ENCODE measurements around the gene KLF3. TPM values are rescaled to one million over a fixed set of nuclear protein-coding genes. Genes with fewer than 3 reads are reported as not detected.

Gene KLF3
- total and polyA plus RNA-seq, 2 experiments from 2014 or later = 15.0 to 16.5 TPM

GRCh38 chr4:38745881-38746280 is 81.9 kb downstream of the KLF3 start (continued):
- no peak for TF ChIP-seq EZH2phosphoT487 (IDR thresholded peaks at IDR 0.05; ENCODE audit: unreplicated experiment)

DNA sequence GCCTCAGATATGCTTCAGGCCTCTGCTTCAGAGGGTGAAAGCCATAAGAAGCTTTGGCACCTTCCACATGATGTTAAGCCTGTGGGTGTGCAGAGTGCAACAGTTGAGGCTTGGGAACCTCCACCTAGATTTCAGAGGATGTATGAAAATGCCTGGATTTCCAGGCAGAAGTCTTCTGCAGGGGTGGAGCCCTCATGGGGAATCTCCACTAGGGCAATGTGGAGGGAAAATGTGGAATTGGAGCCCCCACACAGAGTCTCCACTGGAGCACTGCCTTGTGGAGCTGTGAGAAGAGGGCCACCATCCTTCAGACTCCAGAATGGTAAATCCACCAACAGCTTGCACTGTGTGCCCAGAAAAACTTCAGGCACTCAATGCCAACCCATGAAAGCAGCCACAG is 83.6 kb downstream of the KLF3 start:
- Histone ChIP-seq H3K4me3 (no peak overlapping the region), H3K9me2 (ENCODE audit: insufficient read depth) (no peaks in the 10 kb centered on the region), H3K27ac (ENCODE audit: low read depth) (no peak overlapping the region), H3K79me2 (replicated peaks; ENCODE audit: insufficient read depth) (no peaks in the 10 kb centered on the region), H3K4me1 (ENCODE audit: insufficient read depth) (peaks cover 12% of the 10 kb centered on the region), H3K4me2 (no peak overlapping the region), H3K36me3 (ENCODE audit: insufficient read depth) (no peaks in the 10 kb centered on the region; the same call in 1 of the 2 replicates), H2AFZ (no peak overlapping the region), H3K27me3 (ENCODE audit: insufficient read depth) (no peaks in the 10 kb centered on the region), H3F3A (replicated peaks; ENCODE audit: low read depth) (no peaks in the 10 kb centered on the region), H4K20me1 (replicated peaks; ENCODE audit: insufficient read depth) (no peaks in the 10 kb centered on the region)
- ATAC-seq = no peak
- Mint-ChIP-seq H3K4me3 (no peak overlapping the region), H3K36me3 (ENCODE audit: low read depth) (peaks cover 14% of the 10 kb centered on the region), H3K4me1 (peaks cover 7% of the 10 kb centered on the region), H3K27me3 (ENCODE audit: insufficient read depth, low read depth, poor library complexity) (peaks cover 2% of the 10 kb centered on the region), H3K9me3 (peaks cover 18% of the 10 kb centered on the region), H3K27ac (no peak overlapping the region)
- no peak for DNase-seq (ENCODE audit: low spot score)
- no peak for TF ChIP-seq CTCF (conservative IDR thresholded peaks at IDR 0.05; ENCODE audit: low read depth in 2 of 2)
- TF ChIP-seq ZNF114 (CRISPR knock-in tag; IDR thresholded peaks at IDR 0.05) = no peak
- TF ChIP-seq CREB1 (CRISPR knock-in tag; IDR thresholded peaks at IDR 0.05; ENCODE audit: low read depth) = no peak
- no peak for TF ChIP-seq STAT1 (IDR thresholded peaks at IDR 0.05; ENCODE audit: unreplicated experiment)
- TF ChIP-seq, protein P1, sequence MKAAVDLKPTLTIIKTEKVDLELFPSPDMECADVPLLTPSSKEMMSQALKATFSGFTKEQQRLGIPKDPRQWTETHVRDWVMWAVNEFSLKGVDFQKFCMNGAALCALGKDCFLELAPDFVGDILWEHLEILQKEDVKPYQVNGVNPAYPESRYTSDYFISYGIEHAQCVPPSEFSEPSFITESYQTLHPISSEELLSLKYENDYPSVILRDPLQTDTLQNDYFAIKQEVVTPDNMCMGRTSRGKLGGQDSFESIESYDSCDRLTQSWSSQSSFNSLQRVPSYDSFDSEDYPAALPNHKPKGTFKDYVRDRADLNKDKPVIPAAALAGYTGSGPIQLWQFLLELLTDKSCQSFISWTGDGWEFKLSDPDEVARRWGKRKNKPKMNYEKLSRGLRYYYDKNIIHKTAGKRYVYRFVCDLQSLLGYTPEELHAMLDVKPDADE (IDR thresholded peaks at IDR 0.05) = no peak
- TF ChIP-seq, protein P2, sequence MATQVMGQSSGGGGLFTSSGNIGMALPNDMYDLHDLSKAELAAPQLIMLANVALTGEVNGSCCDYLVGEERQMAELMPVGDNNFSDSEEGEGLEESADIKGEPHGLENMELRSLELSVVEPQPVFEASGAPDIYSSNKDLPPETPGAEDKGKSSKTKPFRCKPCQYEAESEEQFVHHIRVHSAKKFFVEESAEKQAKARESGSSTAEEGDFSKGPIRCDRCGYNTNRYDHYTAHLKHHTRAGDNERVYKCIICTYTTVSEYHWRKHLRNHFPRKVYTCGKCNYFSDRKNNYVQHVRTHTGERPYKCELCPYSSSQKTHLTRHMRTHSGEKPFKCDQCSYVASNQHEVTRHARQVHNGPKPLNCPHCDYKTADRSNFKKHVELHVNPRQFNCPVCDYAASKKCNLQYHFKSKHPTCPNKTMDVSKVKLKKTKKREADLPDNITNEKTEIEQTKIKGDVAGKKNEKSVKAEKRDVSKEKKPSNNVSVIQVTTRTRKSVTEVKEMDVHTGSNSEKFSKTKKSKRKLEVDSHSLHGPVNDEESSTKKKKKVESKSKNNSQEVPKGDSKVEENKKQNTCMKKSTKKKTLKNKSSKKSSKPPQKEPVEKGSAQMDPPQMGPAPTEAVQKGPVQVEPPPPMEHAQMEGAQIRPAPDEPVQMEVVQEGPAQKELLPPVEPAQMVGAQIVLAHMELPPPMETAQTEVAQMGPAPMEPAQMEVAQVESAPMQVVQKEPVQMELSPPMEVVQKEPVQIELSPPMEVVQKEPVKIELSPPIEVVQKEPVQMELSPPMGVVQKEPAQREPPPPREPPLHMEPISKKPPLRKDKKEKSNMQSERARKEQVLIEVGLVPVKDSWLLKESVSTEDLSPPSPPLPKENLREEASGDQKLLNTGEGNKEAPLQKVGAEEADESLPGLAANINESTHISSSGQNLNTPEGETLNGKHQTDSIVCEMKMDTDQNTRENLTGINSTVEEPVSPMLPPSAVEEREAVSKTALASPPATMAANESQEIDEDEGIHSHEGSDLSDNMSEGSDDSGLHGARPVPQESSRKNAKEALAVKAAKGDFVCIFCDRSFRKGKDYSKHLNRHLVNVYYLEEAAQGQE (IDR thresholded peaks at IDR 0.05; ENCODE audit: unreplicated experiment) = no peak
- no peak for TF ChIP-seq JUNB (IDR thresholded peaks at IDR 0.05; ENCODE audit: unreplicated experiment)
- TF ChIP-seq EZH2 (IDR thresholded peaks at IDR 0.05; ENCODE audit: low read depth, unreplicated experiment) = no peak
- TF ChIP-seq NANOG (IDR thresholded peaks at IDR 0.05; ENCODE audit: borderline replicate concordance) = no peak
- TF ChIP-seq POLR2AphosphoS5 (IDR thresholded peaks at IDR 0.05; ENCODE audit: low read depth) = no peak
- no peak for TF ChIP-seq ZNF331 (CRISPR knock-in tag; IDR thresholded peaks at IDR 0.05; ENCODE audit: low read depth)
- no peak for TF ChIP-seq EZH2phosphoT487 (IDR thresholded peaks at IDR 0.05; ENCODE audit: unreplicated experiment)
- TF ChIP-seq ZNF462 (CRISPR knock-in tag; IDR thresholded peaks at IDR 0.05) = no peak
